Measurements from ENCODE around the gene LRRC51.

Gene LRRC51

GRCh38 chr11:72080326-72081183 is at the start of gene LRRC51, which contains the start of gene NUMA1:
LRRC51 (plus strand) TSS chr11:72080850; CDS start chr11:72089084, 8,234 bp downstream.
NUMA1 (minus strand) TSS chr11:72080542; CDS start chr11:72035943, 44,599 bp downstream.
- DNase-seq = peak; percentile 96

GRCh38 chr11:72036687-72037086 is 44.0 kb upstream of the LRRC51 start:
- DNase-seq = peak; percentile 30

- peak; percentile 49 for DNase-seq
These were observed 42.9 kb upstream of the LRRC51 start for GRCh38 chr11:72037554-72038311.

GRCh38 chr11:72038491-72038890 is 42.2 kb upstream of the LRRC51 start:
- DNase-seq = peak; percentile 46

- peak; percentile 57 for DNase-seq
These were observed 41.4 kb upstream of the LRRC51 start for GRCh38 chr11:72039031-72039855.

- DNase-seq = peak; percentile 55
These were observed 40.7 kb upstream of the LRRC51 start for GRCh38 chr11:72039856-72040401.

- DNase-seq = peak; percentile 85
These were observed 39.9 kb upstream of the LRRC51 start for GRCh38 chr11:72040491-72041363.

- peak; percentile 67 for DNase-seq
These were observed 39.1 kb upstream of the LRRC51 start for GRCh38 chr11:72041364-72042063.

- DNase-seq = peak; percentile 17
These were observed 38.4 kb upstream of the LRRC51 start for GRCh38 chr11:72042064-72042745.

GRCh38 chr11:72045849-72046248 is 34.8 kb upstream of the LRRC51 start:
- DNase-seq = no peak

GRCh38 chr11:72048766-72049460 is 31.7 kb upstream of the LRRC51 start:
- no peak for DNase-seq

- DNase-seq = no peak
These were observed 22.1 kb upstream of the LRRC51 start for GRCh38 chr11:72058416-72059034.

GRCh38 chr11:72061739-72062396 is 18.8 kb upstream of the LRRC51 start:
- DNase-seq = no peak

- no peak for DNase-seq
These were observed 13.8 kb upstream of the LRRC51 start for GRCh38 chr11:72066855-72067254.

- no peak for DNase-seq
These were observed 13.4 kb upstream of the LRRC51 start for GRCh38 chr11:72067266-72067665.

- no peak for DNase-seq
These were observed 13.0 kb upstream of the LRRC51 start for GRCh38 chr11:72067676-72068075.

- no peak for DNase-seq
These were observed 11.4 kb upstream of the LRRC51 start for GRCh38 chr11:72069200-72069599.

- no peak for DNase-seq
These were observed 10.8 kb upstream of the LRRC51 start for GRCh38 chr11:72069787-72070251.

All from activated CD8-positive, alpha-beta memory T cell treated with anti-CD3 and anti-CD28 coated beads, Interleukin-2, amount 50 U/mL, for 48 hours (primary cell).